Astrocyte of the spinal cord (primary cell): ENCODE results near the gene MIER2.

ENCODE experiments used
- DNase-seq: peaks from one replicate; pipeline ENCODE4 v3.0.0; 2011; ENCODE audit warnings: low read depth, low spot score
- H3K4me3 ChIP-seq: 2 replicates; pipeline ENCODE4 v1.5.1; 2011; ENCODE audit warnings: low read depth, mild to moderate bottlenecking, low read length, moderate library complexity
- in situ Hi-C: cut with HindIII; loops from 2 replicates; pipeline ENCODE4 v1.10.0; 2017; ENCODE audit warnings: low sequenced_read_pairs
- TF ChIP-seq, protein P1 (sequence below): IDR thresholded peaks from 2 replicates; pipeline ENCODE4 v1.5.1; 2012; ENCODE audit warnings: low read depth, mild to moderate bottlenecking, low read length, inconsistent platforms

The MIER2 gene

GRCh38 chr19:292281-292884, 52.2 kb downstream of the MIER2 start:
- H3K4me3 ChIP-seq, result no peak overlapping the region
- in situ Hi-C loops, result no loop called here

DNA sequence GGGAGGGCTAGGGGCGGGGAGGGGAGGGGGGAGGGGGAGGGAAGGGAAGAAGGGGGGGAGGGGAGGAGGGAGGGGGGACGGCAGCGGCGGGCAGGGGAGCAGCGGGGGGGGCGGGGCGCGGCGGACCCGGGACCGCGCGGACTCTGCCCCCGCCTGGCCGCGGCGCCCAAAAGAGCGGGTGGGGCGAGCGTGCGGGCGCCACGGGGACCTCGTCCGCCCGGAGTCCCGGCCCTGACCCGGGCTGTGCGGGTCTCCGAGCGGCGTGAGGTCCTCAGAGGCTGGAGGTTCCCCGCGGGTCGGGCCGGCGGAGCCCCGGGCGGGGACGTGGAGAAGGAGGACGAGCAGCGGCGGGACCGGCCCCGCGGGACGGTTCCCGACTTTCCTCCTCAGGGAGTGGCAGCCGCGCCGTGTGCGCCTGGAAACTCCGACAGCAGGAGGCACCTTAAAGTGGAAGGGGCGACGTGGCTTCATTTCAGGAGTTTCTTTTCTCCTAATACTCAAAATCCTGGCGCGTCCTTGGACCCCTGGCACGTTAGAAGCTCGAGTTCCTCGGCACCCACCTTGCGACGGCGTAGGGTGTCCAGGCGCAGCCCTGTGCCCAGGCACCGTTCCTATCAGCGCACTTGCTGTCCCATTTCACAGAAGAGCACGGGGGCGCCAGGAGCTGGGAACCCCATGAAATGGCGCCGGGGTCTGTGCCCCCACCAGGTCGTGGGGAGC, 52.9 kb downstream of the MIER2 start:
- DNase-seq, result no peak
- in situ Hi-C loops, result no loop called here
- TF ChIP-seq, protein P1, sequence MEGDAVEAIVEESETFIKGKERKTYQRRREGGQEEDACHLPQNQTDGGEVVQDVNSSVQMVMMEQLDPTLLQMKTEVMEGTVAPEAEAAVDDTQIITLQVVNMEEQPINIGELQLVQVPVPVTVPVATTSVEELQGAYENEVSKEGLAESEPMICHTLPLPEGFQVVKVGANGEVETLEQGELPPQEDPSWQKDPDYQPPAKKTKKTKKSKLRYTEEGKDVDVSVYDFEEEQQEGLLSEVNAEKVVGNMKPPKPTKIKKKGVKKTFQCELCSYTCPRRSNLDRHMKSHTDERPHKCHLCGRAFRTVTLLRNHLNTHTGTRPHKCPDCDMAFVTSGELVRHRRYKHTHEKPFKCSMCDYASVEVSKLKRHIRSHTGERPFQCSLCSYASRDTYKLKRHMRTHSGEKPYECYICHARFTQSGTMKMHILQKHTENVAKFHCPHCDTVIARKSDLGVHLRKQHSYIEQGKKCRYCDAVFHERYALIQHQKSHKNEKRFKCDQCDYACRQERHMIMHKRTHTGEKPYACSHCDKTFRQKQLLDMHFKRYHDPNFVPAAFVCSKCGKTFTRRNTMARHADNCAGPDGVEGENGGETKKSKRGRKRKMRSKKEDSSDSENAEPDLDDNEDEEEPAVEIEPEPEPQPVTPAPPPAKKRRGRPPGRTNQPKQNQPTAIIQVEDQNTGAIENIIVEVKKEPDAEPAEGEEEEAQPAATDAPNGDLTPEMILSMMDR, result no peak
- no peak overlapping the region for H3K4me3 ChIP-seq

More at GRCh38 chr19:292281-292884, 52.2 kb downstream of the MIER2 start:
- no peak for DNase-seq
- TF ChIP-seq, protein P1, result no peak

- peak within 1 kb of the TSS; percentile 52 for H3K4me3 ChIP-seq
- TF ChIP-seq, protein P1, result no peak
- in situ Hi-C loops, result no loop called here
- peak; percentile 22 for DNase-seq
Observed at GRCh38 chr19:291006-291521, 53.5 kb downstream of the MIER2 start, which contains the start of gene PLPP2. Gene PLPP2, minus strand, starts transcription at chr19:291403. Its CDS starts 67 bp downstream, at chr19:291336.

- in situ Hi-C loops, result no loop called here
- H3K4me3 ChIP-seq, result peak overlapping the region; percentile 52
- peak; percentile 33 for DNase-seq
Observed at GRCh38 chr19:290372-291005, 54.1 kb downstream of the MIER2 start.

DNA sequence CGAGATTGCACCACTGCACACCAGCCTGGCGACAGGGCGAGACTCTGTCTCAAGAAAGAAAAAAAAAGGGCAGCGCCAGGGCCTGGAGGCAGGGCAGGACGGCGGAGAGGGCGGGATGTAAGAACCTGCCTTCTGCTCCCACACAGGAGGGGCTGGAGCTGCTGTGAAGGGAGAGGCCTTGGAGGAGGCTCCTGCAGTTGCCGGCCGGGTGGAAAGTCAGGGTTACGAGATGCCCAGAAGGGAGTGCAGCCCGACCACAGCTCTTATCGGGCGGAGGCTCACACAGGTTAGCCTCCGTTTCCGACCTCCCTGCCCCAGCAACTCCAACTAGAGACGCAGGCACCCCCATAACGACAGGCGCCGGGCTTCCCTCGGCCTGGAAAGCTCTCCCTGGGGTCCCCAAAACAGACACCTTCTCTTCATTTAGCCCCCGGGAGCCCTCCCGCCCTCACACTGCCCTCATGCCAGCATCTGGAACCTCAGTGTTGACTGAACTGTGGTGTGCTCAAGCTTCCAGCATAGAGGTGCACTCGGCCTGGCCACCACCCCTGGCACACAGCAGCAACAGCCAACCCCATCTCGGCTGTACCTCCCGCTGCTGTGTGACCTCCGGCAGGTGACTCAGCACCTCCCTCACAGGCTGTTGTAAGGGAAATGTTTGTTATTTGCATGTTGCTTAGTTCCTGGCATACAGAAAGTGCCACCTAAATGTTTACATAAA, 54.8 kb downstream of the MIER2 start:
- peak overlapping the region; percentile 52 for H3K4me3 ChIP-seq
- TF ChIP-seq, protein P1, result no peak
- in situ Hi-C loops, result no loop called here
- peak; percentile 65 for DNase-seq

More at GRCh38 chr19:290372-291005, 54.1 kb downstream of the MIER2 start:
- TF ChIP-seq, protein P1, result no peak

- no peak for DNase-seq
- TF ChIP-seq, protein P1, result no peak
- no peak overlapping the region for H3K4me3 ChIP-seq
- in situ Hi-C loops, result no loop called here
Observed at GRCh38 chr19:288911-289310, 55.7 kb downstream of the MIER2 start.
